Colonic mucosa (tissue), 4 donors: Measurements from ENCODE around the gene MT1H. TPM values are rescaled to one million over a fixed set of nuclear protein-coding genes. Genes with fewer than 3 reads are reported as not detected.

Experiments
- DNase-seq: peaks from one replicate; pipeline ENCODE4 v3.0.0-alpha.2; 2020
- H3K27ac ChIP-seq: fragments of 200-600 bp; one replicate; pipeline ENCODE4 v1.8.0; 2021
- H3K27me3 ChIP-seq: fragments of 200-600 bp; one replicate; pipeline ENCODE4 v1.8.0; 2021
- H3K36me3 ChIP-seq: fragments of 200-600 bp; one replicate; pipeline ENCODE4 v1.8.0; 2021
- H3K4me1 ChIP-seq: fragments of 200-600 bp; one replicate; pipeline ENCODE4 v1.8.0; 2021; ENCODE audit warnings: mild to moderate bottlenecking
- H3K4me3 ChIP-seq: fragments of 200-600 bp; one replicate; pipeline ENCODE4 v1.8.0; 2021
- H3K9ac ChIP-seq, 2 donors: one replicate each; pipeline ENCODE4 v1.7.0; 2013; ENCODE audit warnings: control low read depth in 2 of 2, low read depth in 2 of 2, low read length in 2 of 2
- H3K9me3 ChIP-seq: fragments of 200-600 bp; one replicate; pipeline ENCODE4 v1.8.0; 2021
- intact Hi-C: fragments of 100-400 bp; cut with DNase I; formaldehyde crosslinking; loops from one replicate; pipeline ENCODE4 v1.14.1; 2022
- total RNA-seq, 2 donors: library from RNA; stranded (reverse); fragmentation: NEBNext Ultra II Directional in 1 of 2; extraction: Animal tissue kit (Norgen Biotek cat#: 25700) in 1 of 2; gene quantifications; one replicate each; pipeline ENCODE4 v1.2.1, GENCODE V29; 2021
- TF ChIP-seq, protein P1 (sequence below): fragments of 200-600 bp; IDR thresholded peaks from one replicate; pipeline ENCODE4 v1.8.0; 2022; ENCODE audit warnings: antibody characterized with exemption, mild to moderate bottlenecking
- donor health status: healthy.
- donor health status: DM: no; HTN: no; CAD: no.
- donor health status: DM: no; HTN: no; CAD: no.

Gene MT1H
- total RNA-seq, 2 donors from 2014 or later = 43.8 to 180 TPM

DNA sequence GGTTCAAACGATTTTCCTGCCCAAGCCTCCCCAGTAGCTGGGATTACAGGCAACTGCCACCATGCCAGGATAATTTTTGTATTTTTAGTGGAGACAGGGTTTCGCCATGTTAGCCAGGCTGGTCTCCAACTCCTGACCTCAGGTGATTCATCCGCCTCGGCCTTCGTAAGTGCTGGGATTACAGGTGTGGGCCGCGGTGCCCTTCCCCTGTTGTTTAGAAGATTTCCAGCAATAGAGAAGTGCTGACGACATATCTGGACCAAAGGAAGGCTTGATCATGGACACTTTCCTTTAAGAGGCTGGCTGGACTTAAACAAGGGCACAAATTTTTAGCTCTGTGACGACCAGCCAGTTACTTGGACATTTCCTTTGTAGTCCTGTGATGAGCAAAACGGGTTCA, 38.4 kb upstream of the MT1H start:
- intact Hi-C loops = no loop called here
- H3K36me3 ChIP-seq = no peaks in the 10 kb centered on the region
- no peak overlapping the region for H3K4me3 ChIP-seq
- no peaks in the 10 kb centered on the region for H3K4me1 ChIP-seq
- DNase-seq = no peak
- no peak overlapping the region for H3K27ac ChIP-seq
- TF ChIP-seq, protein P1, sequence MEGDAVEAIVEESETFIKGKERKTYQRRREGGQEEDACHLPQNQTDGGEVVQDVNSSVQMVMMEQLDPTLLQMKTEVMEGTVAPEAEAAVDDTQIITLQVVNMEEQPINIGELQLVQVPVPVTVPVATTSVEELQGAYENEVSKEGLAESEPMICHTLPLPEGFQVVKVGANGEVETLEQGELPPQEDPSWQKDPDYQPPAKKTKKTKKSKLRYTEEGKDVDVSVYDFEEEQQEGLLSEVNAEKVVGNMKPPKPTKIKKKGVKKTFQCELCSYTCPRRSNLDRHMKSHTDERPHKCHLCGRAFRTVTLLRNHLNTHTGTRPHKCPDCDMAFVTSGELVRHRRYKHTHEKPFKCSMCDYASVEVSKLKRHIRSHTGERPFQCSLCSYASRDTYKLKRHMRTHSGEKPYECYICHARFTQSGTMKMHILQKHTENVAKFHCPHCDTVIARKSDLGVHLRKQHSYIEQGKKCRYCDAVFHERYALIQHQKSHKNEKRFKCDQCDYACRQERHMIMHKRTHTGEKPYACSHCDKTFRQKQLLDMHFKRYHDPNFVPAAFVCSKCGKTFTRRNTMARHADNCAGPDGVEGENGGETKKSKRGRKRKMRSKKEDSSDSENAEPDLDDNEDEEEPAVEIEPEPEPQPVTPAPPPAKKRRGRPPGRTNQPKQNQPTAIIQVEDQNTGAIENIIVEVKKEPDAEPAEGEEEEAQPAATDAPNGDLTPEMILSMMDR = no peak
- H3K27me3 ChIP-seq = peaks cover 8% of the 10 kb centered on the region
- H3K9me3 ChIP-seq = no peaks in the 10 kb centered on the region
- no peak overlapping the region for H3K9ac ChIP-seq

GRCh38 chr16:56631832-56632155, 37.8 kb upstream of the MT1H start:
- peak overlapping the region; percentile 56 to 91 for H3K9ac ChIP-seq

DNA sequence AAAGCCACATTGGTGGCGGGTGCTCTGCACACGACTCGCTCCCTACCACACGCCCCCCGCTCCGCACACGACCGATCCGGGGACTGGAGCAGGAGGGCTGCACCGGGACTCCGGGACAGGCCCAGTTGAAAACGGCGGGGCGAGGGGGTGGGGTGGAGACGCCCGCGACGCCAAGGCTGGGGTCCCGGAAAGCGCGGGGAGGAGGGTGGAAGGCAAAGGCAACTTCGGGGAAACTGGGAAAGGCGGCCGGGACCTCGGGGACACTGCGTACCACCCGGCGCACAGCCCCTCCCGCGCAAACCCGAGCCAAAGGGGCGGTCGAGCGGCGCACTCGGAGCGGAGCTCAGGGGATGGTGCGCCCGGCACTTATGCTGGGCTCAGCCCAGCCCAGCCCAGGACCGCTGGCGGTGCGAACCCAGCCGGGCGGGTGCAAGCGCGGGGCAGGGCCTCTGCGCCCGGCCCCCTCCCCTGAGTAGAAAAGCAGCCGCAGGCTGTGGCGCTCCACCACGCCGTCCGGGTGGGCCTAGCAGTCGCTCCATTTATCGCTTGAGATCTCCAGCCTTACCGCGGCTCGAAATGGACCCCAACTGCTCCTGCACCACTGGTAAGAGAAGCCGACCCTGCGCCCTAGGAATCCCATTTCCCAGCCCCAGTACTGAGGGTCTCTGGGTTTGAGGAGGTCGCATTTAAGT, 37.3 kb upstream of the MT1H start, which contains the start of gene MT1M:
TSS of gene MT1M (plus strand) at position 504 of the 692 bp plus-strand sequence. CDS start at position 577, 73 bp downstream.
- TF ChIP-seq, protein P1 = no peak
- Histone ChIP-seq H3K36me3 (no peaks in the 10 kb centered on the region), H3K4me3 (peak within 1 kb of the TSS; percentile 50), H3K9ac (peak within 1 kb of the TSS; percentile 63 to 91), H3K27ac (peak within 1 kb of the TSS; percentile 9), H3K9me3 (no peaks in the 10 kb centered on the region), H3K4me1 (no peaks in the 10 kb centered on the region), H3K27me3 (peaks cover 11% of the 10 kb centered on the region)
- intact Hi-C loops = no loop called here
- DNase-seq = no peak

More at GRCh38 chr16:56631832-56632155, 37.8 kb upstream of the MT1H start:
- Histone ChIP-seq H3K36me3 (no peaks in the 10 kb centered on the region), H3K4me3 (peak overlapping the region; percentile 50), H3K9me3 (no peaks in the 10 kb centered on the region), H3K27ac (no peak overlapping the region), H3K4me1 (no peaks in the 10 kb centered on the region), H3K27me3 (peaks cover 8% of the 10 kb centered on the region)
- TF ChIP-seq, protein P1 = no peak
- intact Hi-C loops = no loop called here
- no peak for DNase-seq

DNA sequence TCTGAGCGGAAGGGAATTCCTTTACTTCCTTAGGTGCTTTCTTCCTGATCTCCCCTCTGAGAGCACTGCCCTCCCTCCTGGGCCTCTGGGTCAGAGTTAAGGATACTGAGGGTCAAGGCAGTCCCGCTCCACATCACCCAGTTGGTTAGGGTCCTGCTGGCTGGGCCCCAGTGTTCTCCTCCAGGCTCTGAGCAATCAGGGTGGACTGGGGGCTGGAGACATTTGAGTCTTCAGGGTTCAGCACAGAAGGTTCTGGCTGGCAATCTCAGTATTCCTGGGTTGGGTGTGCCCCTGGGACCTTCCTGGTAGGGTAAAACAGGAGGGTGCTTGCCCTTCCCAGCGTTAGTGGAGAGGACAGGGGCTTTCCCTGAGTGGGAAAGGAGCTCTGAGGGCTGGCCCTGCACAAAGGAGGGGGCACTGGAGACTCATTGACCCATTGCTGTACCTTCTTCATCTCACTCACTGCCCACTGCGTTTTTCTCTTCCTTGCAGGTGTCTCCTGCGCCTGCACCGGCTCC, 36.7 kb upstream of the MT1H start:
- Histone ChIP-seq H3K9me3 (no peaks in the 10 kb centered on the region), H3K4me1 (no peaks in the 10 kb centered on the region), H3K27ac (peak overlapping the region; percentile 9), H3K9ac (peak overlapping the region; percentile 63 to 91), H3K27me3 (peaks cover 12% of the 10 kb centered on the region), H3K36me3 (no peaks in the 10 kb centered on the region), H3K4me3 (peak overlapping the region; percentile 50)
- TF ChIP-seq, protein P1 = no peak
- DNase-seq = no peak
- intact Hi-C loops = no loop called here

- Histone ChIP-seq H3K27me3 (peaks cover 12% of the 10 kb centered on the region), H3K36me3 (no peaks in the 10 kb centered on the region), H3K9me3 (no peaks in the 10 kb centered on the region), H3K4me1 (no peaks in the 10 kb centered on the region), H3K9ac (peak overlapping the region in 1 of 2 donors; percentile 46), H3K27ac (no peak overlapping the region), H3K4me3 (no peak overlapping the region)
- no peak for DNase-seq
- TF ChIP-seq, protein P1 = no peak
- intact Hi-C loops = no loop called here
Observed at GRCh38 chr16:56633535-56633934, 36.1 kb upstream of the MT1H start.
